HCT116 (cell line): Measurements from ENCODE around the gene ARR3. TPM values are rescaled to one million over a fixed set of nuclear protein-coding genes. Genes with fewer than 3 reads are reported as not detected.
"Not testable (repeated sequence)": the region's sequence is repeated elsewhere in the genome, so short reads cannot be mapped to it uniquely, and the experiment has no call there.

Experiments used
- ATAC-seq: fragments of 200-7000 bp; cut with Tn5 transposase; 2 replicates; pipeline ENCODE4 v1.9.1; 2020; ENCODE audit warnings: mild to moderate bottlenecking, moderate library complexity
- BruUV-seq: library from RNA; stranded (reverse); fragments of 400-500 nt; replicated peaks from 2 replicates; lab custom pipeline; 2021; lab: Mats Ljungman, UMichigan
- CTCF ChIA-PET: fragments of 300-600 bp; sonication (Branson Sonifier 250); formaldehyde crosslinking; loops from one replicate; lab custom pipeline; 2021; ENCODE audit warnings: antibody characterized with exemption; lab: Charles Lee
- POLR2A ChIA-PET: fragments of 300-600, 350-600 bp; sonication (Branson Sonifier 250); formaldehyde crosslinking; loops from one replicate; lab custom pipeline; 2021; ENCODE audit warnings: antibody characterized with exemption; lab: Charles Lee
- RAD21 ChIA-PET, 2 experiments: fragments of 300-600 bp; sonication (Branson Sonifier 250); formaldehyde crosslinking; loops; one replicate each; lab custom pipeline; 2023; ENCODE audit warnings: low total read pairs in 2 of 2; ENCODE audit not compliant: uncharacterized antibody in 2 of 2, unreplicated experiment in 2 of 2, low non-redundant PET in 1 of 2; lab: Charles Lee
- DNase-seq: peaks from one replicate; pipeline ENCODE4 v3.0.0-alpha.2; 2010; ENCODE audit warnings: low read depth, low spot score
- H2AFZ ChIP-seq: fragments of 200-600 bp; shearing (Covaris generic), sonication (generic); 2 replicates; pipeline ENCODE4 v1.6.1; 2017; ENCODE audit warnings: low read depth, mixed run types, mixed read lengths, antibody characterized with exemption, low read length; ENCODE audit not compliant: poor library complexity, severe bottlenecking
- H3K27ac ChIP-seq: 2 replicates; pipeline ENCODE4 v1.5.1; 2012; ENCODE audit warnings: low read depth, low read length
- H3K27me3 ChIP-seq: fragments of 200-600 bp; sonication (generic); 2 replicates; pipeline ENCODE4 v1.6.1; 2016; ENCODE audit warnings: mixed run types, low read length, mixed read lengths; ENCODE audit not compliant: insufficient read depth
- H3K36me3 ChIP-seq, 2 experiments: fragments of 200-500 bp in 1 of 2; fragments of 200-600 bp in 1 of 2; sonication (Bioruptor generic) in 1 of 2; sonication (generic) in 1 of 2; 2 replicates each; pipeline versions ENCODE4 v1.5.1 to v1.6.1; 2014 to 2016; ENCODE audit warnings: low read length in 2 of 2, inconsistent platforms in 1 of 2, mixed read lengths in 1 of 2, mixed run types in 1 of 2; ENCODE audit not compliant: insufficient read depth in 2 of 2, control insufficient read depth in 1 of 2
- H3K4me1 ChIP-seq, 2 experiments: fragments of 200-600 bp in 1 of 2; sonication (generic) in 1 of 2; 2 replicates each; pipeline versions ENCODE4 v1.5.1 to v1.6.1; 2012 to 2017; ENCODE audit warnings: low read length in 2 of 2, inconsistent platforms in 1 of 2, mild to moderate bottlenecking in 1 of 2, mixed read lengths in 1 of 2, mixed run types in 1 of 2, moderate library complexity in 1 of 2; ENCODE audit not compliant: insufficient read depth in 2 of 2, control insufficient read depth in 1 of 2
- H3K4me2 ChIP-seq: fragments of 200-600 bp; sonication (generic); 2 replicates; pipeline ENCODE4 v1.6.1; 2017; ENCODE audit warnings: mixed run types, low read length, mixed read lengths
- H3K4me3 ChIP-seq, 2 experiments: fragments of 200-600 bp in 1 of 2; sonication (generic) in 1 of 2; replicated peaks in 1 of 2; 2 replicates each; pipeline ENCODE4 v1.5.1; 2011 to 2016; ENCODE audit warnings: low read length in 2 of 2, control low read depth in 1 of 2, low read depth in 1 of 2, mild to moderate bottlenecking in 1 of 2, mixed read lengths in 1 of 2, mixed run types in 1 of 2
- H3K79me2 ChIP-seq: fragments of 200-600 bp; sonication (generic); 2 replicates; pipeline ENCODE4 v1.6.1; 2017; ENCODE audit warnings: mild to moderate bottlenecking, mixed run types, low read length, moderate library complexity, mixed read lengths; ENCODE audit not compliant: insufficient read depth
- H3K9ac ChIP-seq: fragments of 200-600 bp; sonication (generic); 2 replicates; pipeline ENCODE4 v1.6.1; 2016; ENCODE audit warnings: low read length, mixed read lengths
- H3K9me2 ChIP-seq: fragments of 200-600 bp; sonication (generic), shearing (Covaris generic); 2 replicates; pipeline ENCODE4 v1.6.1; 2017; ENCODE audit warnings: mixed run types, mild to moderate bottlenecking, moderate library complexity; ENCODE audit not compliant: insufficient read depth
- H3K9me3 ChIP-seq, 2 experiments: fragments of 200-500 bp in 1 of 2; fragments of 200-600 bp in 1 of 2; sonication (Bioruptor generic) in 1 of 2; sonication (generic) in 1 of 2; 2 replicates each; pipeline ENCODE4 v1.6.1; 2014 to 2017; ENCODE audit warnings: low read length in 2 of 2, mixed read lengths in 2 of 2, inconsistent platforms in 1 of 2, low read depth in 1 of 2, mild to moderate bottlenecking in 1 of 2, mixed run types in 1 of 2, moderate library complexity in 1 of 2; ENCODE audit not compliant: control insufficient read depth in 1 of 2, insufficient read depth in 1 of 2
- H4K20me1 ChIP-seq: fragments of 200-600 bp; sonication (generic), shearing (Covaris generic); 2 replicates; pipeline ENCODE4 v1.6.1; 2017; ENCODE audit warnings: mixed run types, mild to moderate bottlenecking, moderate library complexity; ENCODE audit not compliant: insufficient read depth
- ATF3 ChIP-seq: IDR thresholded peaks from 2 replicates; pipeline ENCODE4 v1.6.1; 2012
- EGR1 ChIP-seq: IDR thresholded peaks from 2 replicates; pipeline ENCODE4 v1.6.1; 2012; ENCODE audit warnings: low read depth
- JUND ChIP-seq: IDR thresholded peaks from 2 replicates; pipeline ENCODE4 v1.6.1; 2012
- RAD21 ChIP-seq: IDR thresholded peaks from 2 replicates; pipeline ENCODE4 v1.6.1; 2012; ENCODE audit warnings: low read depth, mild to moderate bottlenecking
- SP1 ChIP-seq: IDR thresholded peaks from 2 replicates; pipeline ENCODE4 v1.6.1; 2012; ENCODE audit warnings: low read depth
- YY1 ChIP-seq: IDR thresholded peaks from 2 replicates; pipeline ENCODE4 v1.6.1; 2011; ENCODE audit warnings: low read length, low read depth, moderate library complexity, mild to moderate bottlenecking; ENCODE audit not compliant: insufficient replicate concordance; ENCODE audit errors: extremely low read depth
- ZBTB33 ChIP-seq: IDR thresholded peaks from 2 replicates; pipeline ENCODE4 v1.6.1; 2011; ENCODE audit warnings: mild to moderate bottlenecking, low read length, moderate library complexity; ENCODE audit not compliant: insufficient replicate concordance; ENCODE audit errors: extremely low read depth
- ZFX ChIP-seq: fragments of 450-650 bp; IDR thresholded peaks from 2 replicates; pipeline ENCODE4 v1.6.1; 2017
- intact Hi-C: fragments of 100-400 bp; cut with micrococcal nuclease; formaldehyde crosslinking; loops from 2 replicates; pipeline ENCODE4 v1.10.0; 2022
- total RNA-seq: library from RNA; stranded (reverse); gene quantifications from one replicate; pipeline ENCODE4 v1.2.1, GENCODE V29; 2021; ENCODE audit not compliant: unreplicated experiment

Gene ARR3
- total RNA-seq, 1 experiment from 2014 or later: not detected

DNA sequence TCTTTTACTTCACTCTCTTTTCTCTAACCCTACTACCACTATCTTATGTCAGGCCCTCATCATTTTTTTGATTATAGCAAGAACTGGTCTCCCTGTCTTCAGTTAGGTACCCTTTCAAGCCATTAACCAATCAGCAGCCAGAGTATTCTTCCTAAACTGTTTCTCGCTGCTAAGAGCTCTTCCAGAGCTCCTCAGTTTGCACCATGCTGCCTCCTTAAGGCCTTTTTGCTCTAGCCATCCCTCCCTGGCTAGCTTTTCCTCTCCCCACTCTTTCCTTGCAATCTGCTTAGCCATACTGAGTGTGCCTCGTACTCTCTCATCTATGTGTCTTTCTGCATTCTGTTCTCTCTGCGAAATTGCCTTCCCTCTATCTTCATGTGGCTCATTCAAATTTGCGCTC is 54.6 kb downstream of the ARR3 start:
- intact Hi-C loops: no loop called here
- no peak overlapping the region for H3K9ac ChIP-seq
- DNase-seq: no peak
- RAD21 ChIA-PET: no interaction called here
- CTCF ChIA-PET: no interaction called here
- POLR2A ChIA-PET: no interaction called here
- H4K20me1 ChIP-seq: no peaks in the 10 kb centered on the region
- H3K4me2 ChIP-seq: no peak overlapping the region
- H3K9me2 ChIP-seq: no peaks in the 10 kb centered on the region
- no peak overlapping the region for H3K4me3 ChIP-seq
- H3K36me3 ChIP-seq: no peaks in the 10 kb centered on the region
- TF ChIP-seq ATF3 (no peak), YY1 (no peak), ZBTB33 (no peak), SP1 (no peak), RAD21 (no peak), EGR1 (no peak), JUND (no peak), ZFX (no peak)
- no peak for ATAC-seq
- no peaks in the 10 kb centered on the region for H3K27me3 ChIP-seq
- H3K4me1 ChIP-seq: no peaks in the 10 kb centered on the region
- H2AFZ ChIP-seq: no peak overlapping the region
- H3K79me2 ChIP-seq: 0 out of 2 replicates have a peak, but pooled peaks cover 8% of the 10 kb centered on the region
- no peak overlapping the region for H3K27ac ChIP-seq
- BruUV-seq: no TSS peak
- H3K9me3 ChIP-seq: no peaks in the 10 kb centered on the region

GRCh38 chrX:70323628-70324027 is 55.5 kb downstream of the ARR3 start:
- H3K27ac ChIP-seq, H3K4me1 ChIP-seq, CTCF ChIA-PET, H3K9ac ChIP-seq, H3K27me3 ChIP-seq, H3K36me3 ChIP-seq, RAD21 ChIA-PET, H4K20me1 ChIP-seq, H2AFZ ChIP-seq, intact Hi-C loops, H3K9me2 ChIP-seq, POLR2A ChIA-PET, H3K9me3 ChIP-seq, H3K79me2 ChIP-seq, ATAC-seq, H3K4me3 ChIP-seq, DNase-seq, H3K4me2 ChIP-seq, BruUV-seq: not testable (repeated sequence)
